IMR-90 (cell line): Measurements from ENCODE around the gene OSBP2.

Source experiments
- CTCF ChIP-seq: conservative IDR thresholded peaks from 2 replicates; pipeline ENCODE4 v1.5.1; 2012; ENCODE audit warnings: mild to moderate bottlenecking, low read depth, low read length, improper control_type of control experiment
- FOS ChIP-seq: fragments of 150-350 bp; IDR thresholded peaks from 2 replicates; pipeline ENCODE4 v1.6.1; 2016; ENCODE audit warnings: low read depth, low read length
- MAZ ChIP-seq: IDR thresholded peaks from 2 replicates; pipeline ENCODE4 v1.6.1; 2012; ENCODE audit warnings: low read depth, mild to moderate bottlenecking, low read length, improper control_type of control experiment, moderate library complexity, borderline replicate concordance
- POLR2A ChIP-seq: IDR thresholded peaks from 2 replicates; pipeline ENCODE4 v1.6.1; 2012; ENCODE audit warnings: mild to moderate bottlenecking, low read depth, low read length

- TF ChIP-seq FOS (no peak), CTCF (no peak), MAZ (no peak), POLR2A (no peak)
These were observed 188.4 kb downstream of the OSBP2 start for GRCh38 chr22:30882974-30883533.
